CD4-positive, alpha-beta T cell treated with Interleukin-21 for 1 hour (primary cell): Measurements from ENCODE around the gene TUFT1.

Experiments
- DNase-seq: peaks from one replicate; pipeline ENCODE4 v3.0.0-alpha.2; 2020

TUFT1 gene

GRCh38 chr1:151540982-151541377, 871 bp downstream of the TUFT1 start:
- DNase-seq, result no peak

- DNase-seq, result no peak
These were observed 1.6 kb downstream of the TUFT1 start for GRCh38 chr1:151541752-151542151.

GRCh38 chr1:151542710-151543129, 2.6 kb downstream of the TUFT1 start:
- no peak for DNase-seq

- no peak for DNase-seq
These were observed 5.4 kb downstream of the TUFT1 start for GRCh38 chr1:151545542-151545941.

GRCh38 chr1:151546011-151546925, 6.2 kb downstream of the TUFT1 start:
- DNase-seq, result no peak

- DNase-seq, result no peak
These were observed 7.2 kb downstream of the TUFT1 start for GRCh38 chr1:151547119-151547899.

GRCh38 chr1:151547900-151548230, 7.8 kb downstream of the TUFT1 start:
- no peak for DNase-seq

GRCh38 chr1:151549199-151549598, 9.1 kb downstream of the TUFT1 start:
- no peak for DNase-seq

- DNase-seq, result no peak
These were observed 13.6 kb downstream of the TUFT1 start for GRCh38 chr1:151553659-151554058.

GRCh38 chr1:151556052-151556451, 15.9 kb downstream of the TUFT1 start:
- no peak for DNase-seq

GRCh38 chr1:151562661-151563060, 22.6 kb downstream of the TUFT1 start:
- DNase-seq, result no peak

GRCh38 chr1:151563376-151563775, 23.3 kb downstream of the TUFT1 start:
- DNase-seq, result no peak

- DNase-seq, result no peak
These were observed 25.5 kb downstream of the TUFT1 start for GRCh38 chr1:151565502-151566189.

GRCh38 chr1:151568626-151569088, 28.5 kb downstream of the TUFT1 start:
- peak; percentile 38 for DNase-seq

GRCh38 chr1:151570819-151571218, 30.7 kb downstream of the TUFT1 start:
- DNase-seq, result no peak

- DNase-seq, result no peak
These were observed 34.7 kb downstream of the TUFT1 start for GRCh38 chr1:151574575-151575529.

GRCh38 chr1:151577173-151577572, 37.1 kb downstream of the TUFT1 start:
- DNase-seq, result no peak

- no peak for DNase-seq
These were observed 38.8 kb downstream of the TUFT1 start for GRCh38 chr1:151578941-151579340.

- no peak for DNase-seq
These were observed 39.5 kb downstream of the TUFT1 start for GRCh38 chr1:151579436-151580225.

- no peak for DNase-seq
These were observed 41.3 kb downstream of the TUFT1 start for GRCh38 chr1:151581451-151581850.

- DNase-seq, result no peak
These were observed 41.8 kb downstream of the TUFT1 start for GRCh38 chr1:151581921-151582320.
